Activated T-helper 2 cell treated with anti-CD3 and anti-CD28 coated beads, Interferon-gamma antibody, Interleukin-2, Interleukin-4, amounts not matched to agents 10 μg/mL and 5 μg/mL and 100 μg/mL, durations not matched to agents 14 hours and 24 hours and 36 hours (primary cell): Measurements from ENCODE around the gene TMEM233. TPM values are rescaled to one million over a fixed set of nuclear protein-coding genes. Genes with fewer than 3 reads are reported as not detected.
"Not testable (repeated sequence)": the region's sequence is repeated elsewhere in the genome, so short reads cannot be mapped to it uniquely, and the experiment has no call there.

Experiments
- DNase-seq: peaks from one replicate; pipeline ENCODE4 v3.0.0; 2021; ENCODE audit warnings: low spot score
- H3K27ac Mint-ChIP-seq: one replicate; pipeline ENCODE4 v1.8.0; 2021; ENCODE audit warnings: mixed read lengths
- H3K27me3 Mint-ChIP-seq: one replicate; pipeline ENCODE4 v1.8.0; 2021; ENCODE audit warnings: low read depth, mixed read lengths
- H3K36me3 Mint-ChIP-seq: one replicate; pipeline ENCODE4 v1.8.0; 2021; ENCODE audit warnings: low read depth, mixed read lengths
- H3K4me1 Mint-ChIP-seq: one replicate; pipeline ENCODE4 v1.8.0; 2021; ENCODE audit warnings: low read depth, mixed read lengths
- H3K4me3 Mint-ChIP-seq: one replicate; pipeline ENCODE4 v1.8.0; 2021; ENCODE audit warnings: low read depth, mild to moderate bottlenecking, moderate library complexity, mixed read lengths
- H3K9me3 Mint-ChIP-seq: one replicate; pipeline ENCODE4 v1.8.0; 2021; ENCODE audit warnings: mixed read lengths
- intact Hi-C: fragments of 100-400 bp; cut with micrococcal nuclease; formaldehyde crosslinking; loops from one replicate; pipeline ENCODE4 v1.15.1; 2023
- total RNA-seq: library from RNA; stranded (reverse); gene quantifications from 2 replicates; pipeline ENCODE4 v1.2.3, GENCODE V29; 2022

Gene TMEM233
- total RNA-seq, 1 donor from 2014 or later: not detected

- Mint-ChIP-seq H3K9me3 (no peaks in the 10 kb centered on the region), H3K4me3 (no peak overlapping the region), H3K36me3 (no peaks in the 10 kb centered on the region), H3K27me3 (peaks cover 11% of the 10 kb centered on the region), H3K27ac (no peak overlapping the region), H3K4me1 (peaks cover 4% of the 10 kb centered on the region)
- intact Hi-C loops: no loop called here
- DNase-seq: no peak
Measured at GRCh38 chr12:119644930-119645329, 51.4 kb downstream of the TMEM233 start.

DNA sequence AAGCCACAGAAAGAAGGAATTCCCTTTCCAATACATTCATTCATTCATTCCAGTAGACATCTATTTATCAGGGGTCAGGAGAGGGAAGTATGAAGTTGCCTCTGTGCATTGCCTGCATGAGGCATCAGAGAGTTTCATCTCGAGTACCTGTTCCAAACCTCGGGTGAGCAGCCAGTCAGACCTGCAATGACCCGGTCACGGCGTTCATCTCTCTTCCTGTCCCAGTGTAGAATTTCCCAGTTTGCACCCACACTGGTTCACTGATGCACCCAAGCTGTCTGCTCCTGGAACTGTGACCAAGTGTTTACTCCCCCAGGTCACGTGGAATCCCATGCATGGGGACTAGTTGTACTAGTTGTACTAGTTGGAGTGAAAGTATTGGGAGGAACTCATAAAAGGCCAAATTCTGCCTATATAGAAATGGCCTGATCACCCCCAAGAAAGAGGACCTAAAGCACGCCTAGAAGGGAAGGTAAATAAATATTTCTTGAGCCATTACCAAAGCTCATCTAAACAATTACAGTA is 52.0 kb downstream of the TMEM233 start:
- Mint-ChIP-seq H3K4me3 (no peak overlapping the region), H3K36me3 (no peaks in the 10 kb centered on the region), H3K9me3 (no peaks in the 10 kb centered on the region), H3K4me1 (peaks cover 4% of the 10 kb centered on the region), H3K27me3 (peaks cover 11% of the 10 kb centered on the region), H3K27ac (no peak overlapping the region)
- intact Hi-C loops: no loop called here
- DNase-seq: no peak

DNA sequence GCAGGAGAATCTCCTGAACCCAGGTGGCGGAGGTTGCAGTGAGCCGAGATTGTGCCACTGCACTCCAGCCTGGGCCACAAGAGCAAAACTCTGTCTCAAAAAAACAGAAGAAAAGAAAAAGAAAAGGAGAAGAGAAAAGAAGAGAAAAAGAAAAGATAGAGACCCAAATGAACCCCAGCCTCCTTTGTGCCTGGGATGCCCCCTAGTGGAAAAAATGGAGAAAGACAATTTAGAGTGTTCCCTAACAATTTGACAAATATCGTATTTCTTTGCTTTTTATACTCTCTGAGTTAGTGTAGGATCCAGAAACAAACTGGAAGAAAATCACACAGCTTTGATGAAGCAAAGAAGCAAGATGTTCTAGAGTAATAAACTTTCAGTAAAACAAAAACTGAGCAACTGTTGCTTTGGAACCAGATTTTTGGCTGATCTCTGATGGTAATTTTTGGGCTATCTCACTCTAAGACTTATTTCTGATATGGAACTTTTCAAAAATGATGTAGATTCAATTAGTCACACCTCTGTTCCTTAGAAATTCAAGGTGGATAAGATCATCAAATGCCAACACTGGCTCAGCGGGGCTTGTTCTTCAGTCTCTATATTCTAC is 55.7 kb downstream of the TMEM233 start:
- Mint-ChIP-seq H3K4me3 (no peak overlapping the region), H3K27ac (no peak overlapping the region), H3K36me3 (peaks cover 5% of the 10 kb centered on the region), H3K9me3 (peaks cover 23% of the 10 kb centered on the region), H3K27me3 (peaks cover 7% of the 10 kb centered on the region), H3K4me1 (peaks cover 4% of the 10 kb centered on the region)
- intact Hi-C loops: loop anchor here (2.0 kb wide), 1 partner anchor 205 kb away; no protein-coding TSS in a partner anchor
- no peak for DNase-seq

- H3K27me3 Mint-ChIP-seq: peaks cover 4% of the 10 kb centered on the region
- H3K36me3 Mint-ChIP-seq: peaks cover 5% of the 10 kb centered on the region
- intact Hi-C loops: no loop called here
- DNase-seq: no peak
- H3K4me3 Mint-ChIP-seq: no peak overlapping the region
- no peak overlapping the region for H3K27ac Mint-ChIP-seq
- H3K9me3 Mint-ChIP-seq: peaks cover 27% of the 10 kb centered on the region
- peaks cover 1% of the 10 kb centered on the region for H3K4me1 Mint-ChIP-seq
Measured at GRCh38 chr12:119652665-119653064, 59.1 kb downstream of the TMEM233 start.

DNA sequence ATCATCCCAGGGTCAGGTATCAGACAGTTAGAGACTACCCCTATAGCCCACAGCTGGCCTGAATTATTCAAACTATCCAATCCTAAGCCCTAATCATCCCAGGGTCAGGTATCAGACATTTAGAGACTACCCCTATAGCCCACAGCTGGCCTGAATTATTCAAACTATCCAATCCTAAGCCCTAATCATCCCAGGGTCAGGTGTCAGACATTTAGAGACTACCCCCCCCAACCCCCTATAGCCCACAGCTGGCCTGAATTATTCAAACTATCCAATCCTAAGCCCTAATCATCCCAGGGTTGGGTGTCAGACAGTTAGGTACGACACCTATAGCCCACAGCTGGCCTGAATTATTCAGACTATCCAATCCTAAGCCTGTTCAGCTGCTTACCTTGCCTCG is 63.4 kb downstream of the TMEM233 start:
- H3K27ac Mint-ChIP-seq, H3K4me3 Mint-ChIP-seq, H3K27me3 Mint-ChIP-seq, DNase-seq, H3K4me1 Mint-ChIP-seq, intact Hi-C loops, H3K36me3 Mint-ChIP-seq: not testable (repeated sequence)
- peaks cover 25% of the 10 kb centered on the region for H3K9me3 Mint-ChIP-seq

- H3K27ac Mint-ChIP-seq, H3K4me1 Mint-ChIP-seq, H3K4me3 Mint-ChIP-seq, intact Hi-C loops, H3K36me3 Mint-ChIP-seq, H3K27me3 Mint-ChIP-seq, DNase-seq: not testable (repeated sequence)
- peaks cover 15% of the 10 kb centered on the region for H3K9me3 Mint-ChIP-seq
Measured at GRCh38 chr12:119658166-119658565, 64.6 kb downstream of the TMEM233 start.

DNA sequence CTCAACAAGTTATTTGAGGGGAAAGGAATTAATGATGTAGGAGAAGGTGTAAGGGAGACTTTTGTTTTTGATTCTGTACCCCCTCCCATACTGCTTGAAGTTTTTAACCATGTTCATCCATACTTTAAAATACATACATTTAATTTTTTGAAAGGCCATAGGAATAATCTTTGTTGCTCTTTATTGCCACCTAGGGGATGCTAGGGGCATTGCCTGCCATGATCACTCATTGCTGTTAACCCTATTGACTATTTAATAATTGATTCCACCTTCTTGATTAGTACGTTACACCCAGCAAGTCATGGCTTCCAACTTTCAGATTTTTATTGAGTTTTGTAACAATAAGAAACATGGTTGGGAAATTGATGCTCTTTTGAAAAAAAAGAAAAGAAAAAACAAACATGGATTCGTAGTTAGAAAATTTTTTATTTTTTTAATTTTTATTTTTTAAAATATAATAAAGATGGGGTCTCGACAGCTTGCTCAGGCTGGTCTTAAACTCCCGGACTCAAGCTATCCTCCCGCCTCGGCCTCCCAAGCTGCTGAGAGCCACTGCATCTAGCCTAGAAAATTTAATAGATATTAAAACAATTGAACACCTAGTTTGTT is 65.8 kb downstream of the TMEM233 start:
- Mint-ChIP-seq H3K27ac (no peak overlapping the region), H3K4me1 (peaks cover 9% of the 10 kb centered on the region), H3K9me3 (peaks cover 3% of the 10 kb centered on the region), H3K27me3 (peaks cover 3% of the 10 kb centered on the region), H3K4me3 (no peak overlapping the region), H3K36me3 (no peaks in the 10 kb centered on the region)
- no peak for DNase-seq
- intact Hi-C loops: no loop called here

DNA sequence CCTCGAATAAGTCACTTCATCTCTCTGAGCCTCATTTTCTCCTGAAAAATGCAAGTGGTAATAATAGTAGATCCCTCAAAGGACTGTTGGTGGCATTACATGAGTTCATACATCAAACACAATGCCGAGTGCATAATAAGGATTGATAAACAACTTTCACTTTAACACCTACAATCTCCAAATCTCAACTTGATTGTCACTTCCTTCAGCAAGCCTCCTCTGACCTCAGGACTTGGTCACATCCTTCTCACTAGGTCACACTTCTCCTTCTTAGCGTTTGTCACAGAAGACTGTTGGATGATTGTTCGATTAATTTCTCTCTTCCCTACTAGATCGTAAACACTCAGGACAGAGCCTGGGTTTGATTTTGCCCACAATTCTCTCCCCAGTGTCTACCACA is 66.5 kb downstream of the TMEM233 start:
- intact Hi-C loops: loop anchor here (10.0 kb wide), 2 partner anchors 325 to 1285 kb away; partner anchors contain the start of genes BICDL1, SUDS3 and TAOK3
- no peaks in the 10 kb centered on the region for H3K9me3 Mint-ChIP-seq

DNA sequence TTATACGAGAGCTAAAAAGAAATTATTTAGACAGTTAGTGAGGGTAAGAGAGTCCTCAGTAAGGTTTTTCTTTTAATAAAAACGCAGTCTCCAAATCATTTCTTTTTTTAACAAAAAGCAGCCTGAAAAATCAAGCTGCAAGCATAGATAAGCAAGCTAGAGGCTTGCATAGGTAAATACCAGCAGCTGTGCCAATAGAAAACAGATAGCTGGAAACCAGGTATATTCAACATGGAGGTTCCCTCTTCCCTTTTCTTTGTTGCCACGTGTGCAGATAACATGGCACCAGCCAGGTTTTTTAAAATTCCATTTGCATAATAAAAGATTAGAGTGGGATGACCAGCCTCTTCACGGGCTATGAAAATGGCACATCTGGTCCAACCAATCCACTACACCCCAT is 68.3 kb downstream of the TMEM233 start:
- Mint-ChIP-seq H3K27me3 (peaks cover 3% of the 10 kb centered on the region), H3K36me3 (no peaks in the 10 kb centered on the region), H3K4me1 (peaks cover 18% of the 10 kb centered on the region), H3K9me3 (no peaks in the 10 kb centered on the region), H3K4me3 (no peak overlapping the region), H3K27ac (no peak overlapping the region)
- no peak for DNase-seq
- intact Hi-C loops: loop anchor here (10.0 kb wide), 2 partner anchors 323 to 1287 kb away; partner anchors contain the start of genes BICDL1, SUDS3 and TAOK3

More for the DNA sequence above, 66.5 kb downstream of the TMEM233 start:
- no peaks in the 10 kb centered on the region for H3K36me3 Mint-ChIP-seq
- no peak for DNase-seq
- peaks cover 3% of the 10 kb centered on the region for H3K27me3 Mint-ChIP-seq
- H3K27ac Mint-ChIP-seq: no peak overlapping the region
- H3K4me3 Mint-ChIP-seq: no peak overlapping the region
- peaks cover 9% of the 10 kb centered on the region for H3K4me1 Mint-ChIP-seq

DNA sequence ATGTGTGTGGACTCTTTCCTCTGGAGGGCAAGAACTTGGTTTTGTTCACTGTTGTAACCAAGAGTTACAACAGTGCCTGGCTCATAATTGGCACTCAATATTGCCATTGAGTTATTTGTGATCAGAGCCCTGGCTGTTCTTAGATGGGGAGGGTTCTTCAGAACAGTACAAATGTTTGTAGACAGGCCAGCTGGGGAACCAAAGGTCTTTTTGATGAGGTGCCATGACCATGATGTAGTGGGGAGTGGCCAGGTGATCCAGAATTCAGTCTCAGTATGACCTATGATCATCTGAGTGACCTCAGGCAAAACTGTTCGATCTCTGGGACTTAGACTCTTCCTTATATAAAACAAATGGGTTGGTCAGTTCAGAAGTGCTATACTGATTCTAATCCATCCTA is 71.1 kb downstream of the TMEM233 start:
- intact Hi-C loops: loop anchor here (5.0 to 10.0 kb wide), 3 partner anchors 320 to 1290 kb away; partner anchors contain the start of genes BICDL1, MLEC, SUDS3 and TAOK3
- Mint-ChIP-seq H3K27me3 (peaks cover 3% of the 10 kb centered on the region), H3K4me3 (no peak overlapping the region), H3K36me3 (peaks cover 4% of the 10 kb centered on the region), H3K4me1 (peaks cover 26% of the 10 kb centered on the region), H3K27ac (no peak overlapping the region), H3K9me3 (no peaks in the 10 kb centered on the region)
- DNase-seq: no peak

- no peaks in the 10 kb centered on the region for H3K9me3 Mint-ChIP-seq
- no peak overlapping the region for H3K4me3 Mint-ChIP-seq
Measured at GRCh38 chr12:119665164-119665929, 71.8 kb downstream of the TMEM233 start.

DNA sequence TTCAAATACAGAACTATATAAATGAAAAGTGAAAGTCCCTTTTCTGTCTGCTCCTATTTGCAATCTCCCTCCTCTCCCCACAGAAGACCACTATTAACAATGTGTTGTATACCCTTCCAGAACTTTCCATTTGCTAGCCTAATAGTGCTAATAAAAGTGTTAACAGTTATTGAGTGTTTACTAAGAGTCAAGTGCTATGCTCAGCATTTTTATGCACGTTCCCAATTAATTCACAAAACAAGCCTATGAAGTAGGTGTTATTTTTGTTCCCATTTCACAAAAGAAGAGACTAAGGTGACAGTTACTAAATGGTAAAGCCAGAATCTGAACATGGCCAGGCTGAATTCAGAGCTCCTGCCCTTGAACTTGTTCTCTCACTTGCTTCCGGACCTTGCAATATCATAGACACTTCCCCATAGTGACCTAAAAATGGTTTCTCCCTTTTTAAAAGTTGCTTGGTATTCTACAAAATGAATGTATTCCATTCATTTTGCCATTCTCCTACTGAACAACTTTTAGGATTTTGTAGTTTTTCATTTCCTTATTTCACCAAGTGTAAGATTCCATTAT is 72.7 kb downstream of the TMEM233 start:
- Mint-ChIP-seq H3K4me3 (peak overlapping the region; percentile 17), H3K9me3 (no peaks in the 10 kb centered on the region), H3K27ac (peak overlapping the region; percentile 1), H3K36me3 (peaks cover 19% of the 10 kb centered on the region), H3K4me1 (peaks cover 35% of the 10 kb centered on the region), H3K27me3 (peaks cover 3% of the 10 kb centered on the region)
- DNase-seq: no peak
- intact Hi-C loops: loop anchor here (5.0 to 10.0 kb wide), 3 partner anchors 318 to 1292 kb away; partner anchors contain the start of genes BICDL1, MLEC, SUDS3 and TAOK3

More at GRCh38 chr12:119665164-119665929, 71.8 kb downstream of the TMEM233 start:
- Mint-ChIP-seq H3K4me1 (peaks cover 26% of the 10 kb centered on the region), H3K27ac (no peak overlapping the region), H3K27me3 (peaks cover 3% of the 10 kb centered on the region), H3K36me3 (peaks cover 10% of the 10 kb centered on the region)
- intact Hi-C loops: loop anchor here (5.0 to 10.0 kb wide), 3 partner anchors 319 to 1291 kb away; partner anchors contain the start of genes BICDL1, MLEC, SUDS3 and TAOK3
- DNase-seq: no peak
